Stimulated activated CD8-positive, alpha-beta memory T cell treated with anti-CD3 and anti-CD28 coated beads, Interleukin-7, amount 100 ng/mL, for 1 hour (primary cell): ENCODE measurements around the gene NT5DC3.

Experiments used
- DNase-seq, 2 donors: peaks; one replicate each; pipeline ENCODE4 v3.0.0-alpha.2; 2020; ENCODE audit warnings: low read depth in 2 of 2

NT5DC3 gene

GRCh38 chr12:103783744-103784664 is 57.0 kb downstream of the NT5DC3 start:
- DNase-seq = no peak

GRCh38 chr12:103782399-103782798 is 58.6 kb downstream of the NT5DC3 start:
- DNase-seq = no peak

- no peak for DNase-seq
These were observed 60.0 kb downstream of the NT5DC3 start for GRCh38 chr12:103780992-103781391.

- DNase-seq = no peak
These were observed 61.0 kb downstream of the NT5DC3 start for GRCh38 chr12:103780093-103780440.

GRCh38 chr12:103779410-103780092 is 61.5 kb downstream of the NT5DC3 start:
- DNase-seq = no peak

- DNase-seq = no peak
These were observed 62.3 kb downstream of the NT5DC3 start for GRCh38 chr12:103778781-103779180.

- DNase-seq = no peak
These were observed 66.0 kb downstream of the NT5DC3 start for GRCh38 chr12:103774977-103775560.

- no peak for DNase-seq
These were observed 67.7 kb downstream of the NT5DC3 start for GRCh38 chr12:103773109-103773910.

- DNase-seq = no peak
These were observed 68.5 kb downstream of the NT5DC3 start for GRCh38 chr12:103772367-103773108.

GRCh38 chr12:103771466-103771865 is 69.6 kb downstream of the NT5DC3 start:
- no peak for DNase-seq

GRCh38 chr12:103769240-103769945 is 71.6 kb downstream of the NT5DC3 start:
- DNase-seq = no peak

GRCh38 chr12:103768467-103769123 is 72.4 kb downstream of the NT5DC3 start:
- DNase-seq = no peak

GRCh38 chr12:103766028-103766427 is 75.0 kb downstream of the NT5DC3 start:
- no peak for DNase-seq

GRCh38 chr12:103765322-103765721 is 75.7 kb downstream of the NT5DC3 start:
- DNase-seq = no peak

GRCh38 chr12:103762473-103762872 is 78.6 kb downstream of the NT5DC3 start:
- DNase-seq = no peak

- no peak for DNase-seq
These were observed 82.5 kb downstream of the NT5DC3 start for GRCh38 chr12:103758310-103759089.

GRCh38 chr12:103757248-103757647 is 83.8 kb downstream of the NT5DC3 start:
- DNase-seq = no peak

- DNase-seq = no peak
These were observed 84.6 kb downstream of the NT5DC3 start for GRCh38 chr12:103756443-103756842.

GRCh38 chr12:103755425-103755824 is 85.6 kb downstream of the NT5DC3 start:
- DNase-seq = no peak
